Measurements from ENCODE around the gene TEX51. TPM values are rescaled to one million over a fixed set of nuclear protein-coding genes. Genes with fewer than 3 reads are reported as not detected.

TEX51 gene
- total RNA-seq, 1 donor from 2014 or later = not detected

GRCh38 chr2:126878601-126879000 lies 20.1 kb upstream of the TEX51 start:
- DNase-seq (ENCODE audit: low read depth, low spot score) = no peak

- DNase-seq (ENCODE audit: low read depth, low spot score) = no peak
These were observed 19.1 kb upstream of the TEX51 start for GRCh38 chr2:126879348-126880298.

- no peak for DNase-seq (ENCODE audit: low read depth, low spot score)
These were observed 18.4 kb upstream of the TEX51 start for GRCh38 chr2:126880324-126880723.

- no peak for DNase-seq (ENCODE audit: low read depth, low spot score)
These were observed 17.9 kb upstream of the TEX51 start for GRCh38 chr2:126880817-126881216.

GRCh38 chr2:126881591-126881990 lies 17.1 kb upstream of the TEX51 start:
- no peak for DNase-seq (ENCODE audit: low read depth, low spot score)

GRCh38 chr2:126882181-126882580 lies 16.5 kb upstream of the TEX51 start:
- no peak for DNase-seq (ENCODE audit: low read depth, low spot score)

- no peak for DNase-seq (ENCODE audit: low read depth, low spot score)
These were observed 15.7 kb upstream of the TEX51 start for GRCh38 chr2:126882736-126883665.

GRCh38 chr2:126883666-126884040 lies 15.0 kb upstream of the TEX51 start:
- DNase-seq (ENCODE audit: low read depth, low spot score) = no peak

GRCh38 chr2:126884861-126885750 lies 13.6 kb upstream of the TEX51 start:
- DNase-seq (ENCODE audit: low read depth, low spot score) = no peak

GRCh38 chr2:126885751-126886210 lies 12.9 kb upstream of the TEX51 start:
- no peak for DNase-seq (ENCODE audit: low read depth, low spot score)

GRCh38 chr2:126886211-126886915 lies 12.3 kb upstream of the TEX51 start:
- DNase-seq (ENCODE audit: low read depth, low spot score) = no peak

- DNase-seq (ENCODE audit: low read depth, low spot score) = no peak
These were observed 11.8 kb upstream of the TEX51 start for GRCh38 chr2:126886916-126887280.

GRCh38 chr2:126887506-126887905 lies 11.2 kb upstream of the TEX51 start:
- DNase-seq (ENCODE audit: low read depth, low spot score) = no peak

- no peak for DNase-seq (ENCODE audit: low read depth, low spot score)
These were observed 10.6 kb upstream of the TEX51 start for GRCh38 chr2:126888046-126888445.

- no peak for DNase-seq (ENCODE audit: low read depth, low spot score)
These were observed 9.6 kb upstream of the TEX51 start for GRCh38 chr2:126889071-126889470.

- no peak for DNase-seq (ENCODE audit: low read depth, low spot score)
These were observed 9.1 kb upstream of the TEX51 start for GRCh38 chr2:126889496-126890135.

- DNase-seq (ENCODE audit: low read depth, low spot score) = no peak
These were observed 8.6 kb upstream of the TEX51 start for GRCh38 chr2:126890136-126890510.

- no peak for DNase-seq (ENCODE audit: low read depth, low spot score)
These were observed 7.9 kb upstream of the TEX51 start for GRCh38 chr2:126890551-126891450.
